IMR-90 (cell line): ENCODE measurements around the gene ACSS1. TPM values are rescaled to one million over a fixed set of nuclear protein-coding genes. Genes with fewer than 3 reads are reported as not detected.
A peak's percentile ranks its signal among the peaks of the same experiment; 100 is the strongest.

ENCODE experiments used
- ATAC-seq: fragments of 200-7000 bp; cut with Tn5 transposase; 2 replicates; pipeline ENCODE4 v1.9.1; 2020; ENCODE audit warnings: low read depth, mild to moderate bottlenecking, moderate library complexity
- BruUV-seq: library from RNA; stranded (reverse); fragments of 400-500 nt; replicated peaks from 2 replicates; lab custom pipeline; 2021; lab: Mats Ljungman, UMichigan
- CTCF ChIA-PET: fragments of 300-600 bp; formaldehyde crosslinking; extraction: SDS; loops from one replicate; lab custom pipeline; 2021; ENCODE audit warnings: antibody characterized with exemption; lab: Yijun Ruan, JAX
- POLR2A ChIA-PET: fragments of 300-600 bp; sonication (Branson Sonifier 250); formaldehyde crosslinking; loops from one replicate; lab custom pipeline; 2022; ENCODE audit warnings: antibody characterized with exemption; ENCODE audit not compliant: unreplicated experiment; lab: Charles Lee
- DNase-seq: peaks from one replicate; pipeline ENCODE4 v3.0.0; 2013
- H2AFZ ChIP-seq: replicated peaks from 2 replicates; pipeline ENCODE3; 2013; ENCODE audit warnings: low read length, mild to moderate bottlenecking; ENCODE audit not compliant: poor library complexity
- H2AK5ac ChIP-seq: 2 replicates; pipeline ENCODE4 v1.6.1; 2013; ENCODE audit warnings: low read depth, low read length, inconsistent platforms
- H2AK9ac ChIP-seq: replicated peaks from 2 replicates; pipeline ENCODE3; 2013; ENCODE audit warnings: mild to moderate bottlenecking, low read depth, low read length, moderate library complexity; ENCODE audit not compliant: poor library complexity
- H2BK120ac ChIP-seq: 2 replicates; pipeline ENCODE4 v1.6.1; 2013; ENCODE audit warnings: low read depth, low read length, inconsistent platforms
- H2BK15ac ChIP-seq: 3 replicates; pipeline ENCODE4 v1.6.1; 2013; ENCODE audit warnings: low read depth, low read length, inconsistent platforms
- H2BK20ac ChIP-seq: 2 replicates; pipeline ENCODE4 v1.6.1; 2013; ENCODE audit warnings: low read depth, mild to moderate bottlenecking, inconsistent platforms, low read length, moderate library complexity
- H2BK5ac ChIP-seq: 2 replicates; pipeline ENCODE4 v1.6.1; 2013; ENCODE audit warnings: mild to moderate bottlenecking, low read depth, low read length, inconsistent platforms; ENCODE audit not compliant: poor library complexity, severe bottlenecking
- H3K14ac ChIP-seq: replicated peaks from 2 replicates; pipeline ENCODE4 v1.6.1; 2013; ENCODE audit warnings: low read depth, low read length, inconsistent platforms
- H3K18ac ChIP-seq: 2 replicates; pipeline ENCODE4 v1.6.1; 2013; ENCODE audit warnings: low read depth, low read length, control low read depth
- H3K23ac ChIP-seq: 2 replicates; pipeline ENCODE4 v1.6.1; 2013; ENCODE audit warnings: low read depth, low read length, inconsistent platforms
- H3K27ac ChIP-seq: 2 replicates; pipeline ENCODE4 v1.5.1; 2013; ENCODE audit warnings: mild to moderate bottlenecking, control low read depth, low read length; ENCODE audit not compliant: insufficient read depth
- H3K27me3 ChIP-seq: 2 replicates; pipeline ENCODE4 v1.6.1; 2013; ENCODE audit warnings: low read length; ENCODE audit not compliant: control insufficient read depth, insufficient read depth
- H3K36me3 ChIP-seq: 2 replicates; pipeline ENCODE4 v1.6.1; 2013; ENCODE audit warnings: low read length, mixed read lengths; ENCODE audit not compliant: control insufficient read depth, insufficient read depth
- H3K4ac ChIP-seq: 2 replicates; pipeline ENCODE4 v1.6.1; 2013; ENCODE audit warnings: low read depth, low read length, inconsistent platforms
- H3K4me1 ChIP-seq: 2 replicates; pipeline ENCODE4 v1.6.1; 2013; ENCODE audit warnings: low read length, mixed read lengths; ENCODE audit not compliant: control insufficient read depth, insufficient read depth
- H3K4me2 ChIP-seq: 2 replicates; pipeline ENCODE4 v1.6.1; 2013; ENCODE audit warnings: low read depth, mild to moderate bottlenecking, control low read depth, low read length, moderate library complexity
- H3K4me3 ChIP-seq: 2 replicates; pipeline ENCODE4 v1.5.1; 2013; ENCODE audit warnings: low read depth, mild to moderate bottlenecking, control low read depth, low read length, moderate library complexity; ENCODE audit not compliant: insufficient read depth
- H3K56ac ChIP-seq: 2 replicates; pipeline ENCODE4 v1.6.1; 2013; ENCODE audit warnings: low read length, inconsistent platforms; ENCODE audit not compliant: insufficient read depth; ENCODE audit errors: extremely low read depth
- H3K79me1 ChIP-seq, 2 experiments: 2 replicates each; pipeline ENCODE4 v1.6.1; 2013; ENCODE audit warnings: low read length in 2 of 2, inconsistent platforms in 1 of 2, low read depth in 1 of 2
- H3K9ac ChIP-seq: 2 replicates; pipeline ENCODE4 v1.6.1; 2013; ENCODE audit warnings: low read depth, low read length, control low read depth
- H3K9me1 ChIP-seq: 2 replicates; pipeline ENCODE4 v1.6.1; 2013; ENCODE audit warnings: low read length, inconsistent platforms; ENCODE audit not compliant: insufficient read depth
- H3K9me3 ChIP-seq: 2 replicates; pipeline ENCODE4 v1.6.1; 2013; ENCODE audit warnings: low read length; ENCODE audit not compliant: control insufficient read depth, insufficient read depth
- H4K20me1 ChIP-seq: 2 replicates; pipeline ENCODE4 v1.6.1; 2013; ENCODE audit warnings: low read length, inconsistent platforms; ENCODE audit not compliant: insufficient read depth
- H4K5ac ChIP-seq: 2 replicates; pipeline ENCODE4 v1.6.1; 2013; ENCODE audit warnings: mild to moderate bottlenecking, low read depth, low read length, control low read depth
- H4K8ac ChIP-seq, 2 experiments: 2 replicates each; pipeline ENCODE4 v1.6.1; 2013; ENCODE audit warnings: low read depth in 2 of 2, low read length in 2 of 2, control low read depth in 1 of 2, inconsistent platforms in 1 of 2
- H4K91ac ChIP-seq: 2 replicates; pipeline ENCODE4 v1.6.1; 2013; ENCODE audit warnings: low read depth, low read length, inconsistent platforms; ENCODE audit not compliant: insufficient read depth
- MAFK ChIP-seq: IDR thresholded peaks from 2 replicates; pipeline ENCODE4 v1.6.1; 2012; ENCODE audit warnings: low read depth, low read length, improper control_type of control experiment
- RFX5 ChIP-seq: IDR thresholded peaks from 2 replicates; pipeline ENCODE4 v1.8.0; 2012; ENCODE audit warnings: low read depth, mild to moderate bottlenecking, low read length, moderate library complexity
- USF2 ChIP-seq: fragments of 150-350 bp; IDR thresholded peaks from 2 replicates; pipeline ENCODE4 v1.6.1; 2017; ENCODE audit warnings: mild to moderate bottlenecking, antibody characterized with exemption, low read length, low read depth
- WGBS, 2 experiments: methylation state at CpG; one replicate each; pipeline versions ENCODE4 v1.1.5 to v1.1.7; 2013; ENCODE audit warnings: missing lambda C conversion rate in 2 of 2; ENCODE audit not compliant: insufficient read length in 1 of 2; ENCODE audit errors: extremely low coverage in 2 of 2; 5-methylcytosine and 5-hydroxymethylcytosine counted together
- dilution Hi-C: fragments of 300-500 bp; cut with HindIII; formaldehyde crosslinking; loops from one replicate; pipeline ENCODE4 v1.14.3; 2018; ENCODE audit warnings: low sequenced_read_pairs; ENCODE audit not compliant: unreplicated experiment
- in situ Hi-C: fragments of 300-500 bp; cut with MboI; formaldehyde crosslinking; loops from 3 replicates; pipeline ENCODE4 v1.14.3; 2019; ENCODE audit warnings: low sequenced_read_pairs, inconsistent platforms, mixed read lengths
- intact Hi-C: fragments of 100-400 bp; cut with micrococcal nuclease; formaldehyde crosslinking; loops from 2 replicates; pipeline ENCODE4 v1.10.0; 2022
- polyA plus RNA-seq, 3 experiments: library from polyadenylated mRNA; depleted of rRNA; stranded (reverse); fragments of >200 nt; gene quantifications; 2 replicates each; pipeline ENCODE4 v1.2.3, GENCODE V29; 2012; ENCODE audit warnings: low replicate concordance in 1 of 3
- total RNA-seq: library from RNA; depleted of rRNA; stranded (reverse); fragments of >200 nt; gene quantifications from 2 replicates; pipeline ENCODE4 v1.2.3, GENCODE V29; 2012

The ACSS1 gene
- total and polyA plus RNA-seq, 2 of the 4 experiments (the other 2 are of a cell fraction): 0.72 to 1.2 TPM

GRCh38 chr20:25032478-25033264, 25.3 kb downstream of the ACSS1 start (continued):
- no peak for TF ChIP-seq MAFK

- Histone ChIP-seq H3K4me2 (no peak overlapping the region), H3K27ac (no peak overlapping the region), H3K18ac (no peak overlapping the region), H3K27me3 (peaks cover under 1% of the 10 kb centered on the region; the same call in 1 of the 2 replicates), H3K14ac (no peak overlapping the region), H3K4ac (no peak overlapping the region), H2BK5ac (no peak overlapping the region), H2AK5ac (no peak overlapping the region), H3K36me3 (no peaks in the 10 kb centered on the region), H2BK120ac (no peak overlapping the region), H3K4me3 (no peak overlapping the region), H2BK20ac (no peak overlapping the region), H4K20me1 (no peaks in the 10 kb centered on the region), H4K8ac (no peak overlapping the region), H2AFZ (no peak overlapping the region), H3K9me3 (no peaks in the 10 kb centered on the region), H3K56ac (no peak overlapping the region), H3K9ac (no peak overlapping the region), H4K91ac (no peak overlapping the region), H2AK9ac (no peak overlapping the region), H3K9me1 (0 out of 2 replicates have a peak, but pooled peaks cover under 1% of the 10 kb centered on the region), H3K4me1 (no peaks in the 10 kb centered on the region; the same call in 1 of the 2 replicates), H2BK15ac (no peak overlapping the region), H4K5ac (no peak overlapping the region), H3K23ac (no peak overlapping the region), H3K79me1 (no peaks in the 10 kb centered on the region)
- ChIA-PET CTCF (no interaction called here), POLR2A (no interaction called here)
- no CpG with 5 or more reads among the region's 16 CpGs for WGBS, 2 experiments
- BruUV-seq: no TSS peak
- no peak for DNase-seq
- peak; percentile 57 for TF ChIP-seq USF2
- no peak for TF ChIP-seq RFX5
- in situ Hi-C loops: no loop called here
- intact Hi-C loops: no loop called here
- no peak for ATAC-seq
- dilution Hi-C loops: no loop called here
These were observed 25.9 kb downstream of the ACSS1 start for GRCh38 chr20:25032065-25032477.
